Measurements from ENCODE around the gene SETD1A.

The SETD1A gene

DNA sequence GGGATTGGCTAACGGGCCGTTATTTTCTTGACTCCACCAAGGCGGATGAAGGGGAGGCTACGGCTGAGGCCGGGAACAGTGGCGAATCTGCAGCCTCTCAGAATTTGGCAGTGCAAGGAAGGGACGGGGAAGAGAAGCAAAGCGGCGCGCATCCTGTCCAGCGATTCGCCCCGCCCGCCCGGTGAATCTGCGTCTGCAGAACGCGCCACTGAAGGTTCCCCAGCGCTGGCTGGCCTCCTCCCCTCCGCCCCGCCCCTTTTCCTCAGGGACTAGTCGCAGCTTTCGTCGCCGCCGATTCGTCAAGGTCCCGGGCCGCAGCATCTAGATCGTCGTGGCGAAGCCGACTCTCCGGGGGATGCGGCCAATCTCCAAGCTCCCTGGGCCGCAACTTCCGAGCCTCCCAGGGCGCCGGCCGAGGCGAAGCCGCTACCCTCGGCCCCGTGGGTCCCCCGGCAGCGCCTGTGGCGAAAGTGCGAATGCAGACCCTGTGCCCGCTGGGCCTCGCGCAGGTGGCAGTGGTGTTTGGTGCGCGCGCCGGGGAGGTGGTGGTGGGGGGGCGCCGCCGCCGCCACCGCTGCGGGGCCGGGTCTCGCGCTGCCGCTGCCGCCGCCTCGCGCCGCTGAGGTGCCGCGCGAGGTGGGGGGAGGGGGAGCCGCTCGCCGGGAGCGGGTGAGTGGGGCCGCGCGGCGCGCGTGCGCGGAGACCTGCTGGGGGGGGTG lies at the start of gene SETD1A:
Gene SETD1A (plus strand): TSS at position 299 of the 719 bp plus-strand sequence. CDS start 978 bp downstream, outside the sequence.
- DNase-seq: peak; percentile 92

DNA sequence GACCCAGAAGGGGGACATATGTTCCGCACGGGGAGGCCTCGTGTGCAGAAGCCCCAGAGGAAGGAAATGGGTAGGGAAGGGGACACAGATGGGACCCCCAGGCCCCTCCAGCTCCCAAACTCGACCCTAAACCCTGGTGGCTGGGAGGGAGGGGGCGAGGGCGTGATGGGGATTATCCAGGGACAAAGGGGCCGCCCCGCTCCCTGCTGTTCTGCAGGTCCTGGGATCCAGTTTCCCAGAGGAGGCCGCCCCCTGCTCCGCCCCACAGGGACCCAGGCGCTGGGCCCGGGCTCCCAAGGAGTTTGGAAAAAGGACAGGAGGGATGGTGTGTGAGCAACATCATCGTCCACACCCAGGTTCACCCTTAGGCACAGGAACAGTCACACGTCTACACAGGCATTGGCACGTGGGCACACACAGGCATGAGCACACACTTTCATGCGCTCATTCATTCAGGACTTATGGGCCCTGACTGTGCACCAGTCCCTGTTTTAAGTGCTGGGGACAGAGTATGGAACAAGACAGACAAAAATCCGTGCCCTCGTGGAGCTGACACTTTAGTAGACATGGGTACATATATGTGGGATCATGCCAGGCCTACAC lies 47.0 kb upstream of the SETD1A start:
- DNase-seq: no peak

DNA sequence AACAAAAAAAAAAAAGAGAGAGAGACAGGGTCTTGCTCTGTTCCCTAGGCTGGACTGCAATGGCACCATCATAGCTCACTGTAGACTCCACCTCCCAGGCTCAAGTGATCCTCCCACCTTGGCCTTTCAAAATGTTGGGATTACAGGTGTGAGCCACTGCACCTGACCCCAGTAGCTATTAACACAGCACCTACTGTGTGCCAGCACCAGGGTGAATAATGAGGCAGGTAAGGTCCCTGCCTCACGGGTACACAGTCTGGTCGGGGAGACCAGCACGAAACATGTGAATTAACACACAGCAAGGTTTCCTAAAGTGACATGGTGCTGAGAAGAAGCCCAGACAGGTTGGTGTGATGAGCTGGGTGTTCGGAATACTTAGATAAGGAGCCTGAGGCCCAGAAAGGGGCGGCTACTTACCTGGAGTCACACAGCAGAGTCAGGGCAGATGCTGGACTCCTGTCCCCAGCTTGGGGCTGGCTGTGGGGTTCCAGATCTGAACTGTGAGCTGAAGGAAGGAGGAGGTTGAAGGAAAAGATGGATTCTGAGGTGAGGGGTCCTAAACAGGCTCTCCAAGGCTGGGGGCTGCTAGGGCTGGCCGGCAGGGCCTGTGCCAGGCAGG lies 44.7 kb upstream of the SETD1A start:
- no peak for DNase-seq

GRCh38 chr16:30914830-30915229 lies 42.7 kb upstream of the SETD1A start:
- DNase-seq: no peak

DNA sequence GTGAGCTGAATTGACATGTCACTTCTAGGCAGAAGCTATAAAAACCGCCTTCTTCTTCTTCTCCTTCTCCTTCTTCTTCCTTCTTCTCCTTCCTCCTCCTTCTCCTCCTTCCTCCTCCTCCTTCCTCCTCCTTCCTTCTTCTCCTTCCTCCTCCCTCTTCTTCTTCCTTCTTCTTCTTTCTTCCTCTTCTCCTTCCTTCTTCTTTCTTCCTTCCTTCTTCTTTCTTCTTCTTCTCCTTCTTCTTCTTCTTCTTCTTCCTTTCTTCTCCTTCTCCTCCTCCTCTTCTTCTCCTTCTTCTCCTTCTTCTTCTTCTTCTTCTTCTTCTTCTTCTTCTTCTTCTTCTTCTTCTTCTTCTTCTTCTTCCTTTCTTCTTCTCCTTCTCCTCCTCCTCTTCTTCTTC lies 38.9 kb upstream of the SETD1A start:
- DNase-seq: no peak

DNA sequence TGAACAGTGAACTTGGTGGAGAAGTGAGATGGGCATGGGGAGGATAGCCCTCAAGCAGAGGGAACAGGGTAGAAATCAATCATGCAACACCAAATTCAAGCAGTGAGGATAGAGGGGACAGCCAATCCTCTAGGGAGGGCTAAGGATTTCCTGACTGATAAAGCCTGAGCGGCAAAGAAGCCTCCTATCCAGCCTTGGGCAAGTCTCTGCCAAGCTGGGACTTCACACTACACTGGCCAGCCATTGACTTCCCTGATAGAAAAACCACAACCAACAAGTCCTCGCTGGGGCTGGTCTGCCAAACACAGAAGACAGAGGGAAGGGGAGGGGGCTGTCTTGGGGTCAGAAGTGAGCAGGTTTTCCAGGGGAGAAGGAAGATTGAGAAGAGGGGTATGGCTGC lies 36.7 kb upstream of the SETD1A start:
- no peak for DNase-seq

DNA sequence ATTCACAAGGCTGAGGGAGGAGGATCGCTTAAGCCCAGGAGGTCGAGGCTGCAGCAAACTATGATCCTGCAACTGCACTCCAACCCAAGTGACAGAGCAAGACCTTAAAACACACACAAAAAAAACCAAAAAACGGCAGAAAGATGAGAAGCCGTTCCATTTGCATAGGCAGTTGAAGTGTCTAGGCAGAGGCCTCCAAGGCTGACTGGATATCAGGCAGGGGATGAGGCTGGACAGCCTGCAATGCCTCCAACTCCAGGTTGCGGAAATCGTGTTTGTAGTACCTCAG lies 36.2 kb upstream of the SETD1A start:
- DNase-seq: no peak

- DNase-seq: peak; percentile 87
Observed at GRCh38 chr16:30921748-30922419, 35.7 kb upstream of the SETD1A start.

GRCh38 chr16:30922420-30922959 lies 35.1 kb upstream of the SETD1A start:
- peak; percentile 98 for DNase-seq

DNA sequence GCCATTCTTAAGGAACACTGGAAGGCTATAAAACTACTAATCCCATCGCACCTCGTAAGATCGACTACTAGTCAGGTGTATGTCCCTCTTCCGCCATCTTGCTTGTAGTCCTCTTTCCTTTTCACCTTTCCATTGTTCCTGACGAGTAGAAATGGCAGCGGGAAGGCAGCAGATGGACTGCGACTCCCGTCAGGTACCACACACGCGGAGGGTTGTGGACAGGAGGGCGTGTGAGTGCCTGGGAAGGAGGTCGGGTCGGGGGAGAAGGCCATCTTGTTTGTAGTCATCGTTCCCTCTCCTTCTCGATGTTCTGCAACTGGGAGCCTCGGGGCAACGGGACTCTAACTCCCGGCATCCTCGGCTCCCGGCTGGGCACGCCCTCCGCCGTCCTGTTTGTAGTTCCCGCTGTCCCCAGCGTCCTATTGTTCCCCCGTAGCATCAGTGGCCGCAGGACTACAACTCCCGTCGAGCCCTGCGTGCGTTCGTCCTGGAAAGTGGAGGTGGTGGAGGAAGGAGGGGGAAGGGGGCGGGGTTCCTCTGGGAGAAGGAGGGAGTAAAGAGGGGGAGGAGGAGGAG lies 34.5 kb upstream of the SETD1A start:
- peak; percentile 99 for DNase-seq

GRCh38 chr16:30923554-30924075 lies 33.9 kb upstream of the SETD1A start, which contains the start of gene FBXL19:
Gene FBXL19, plus strand, starts transcription at chr16:30923572. Its CDS starts 2,183 bp downstream, at chr16:30925755.
- no peak for DNase-seq

- DNase-seq: no peak
Observed at GRCh38 chr16:30924076-30924912, 33.3 kb upstream of the SETD1A start.

- DNase-seq: no peak
Observed at GRCh38 chr16:30924913-30925631, 32.5 kb upstream of the SETD1A start.

DNA sequence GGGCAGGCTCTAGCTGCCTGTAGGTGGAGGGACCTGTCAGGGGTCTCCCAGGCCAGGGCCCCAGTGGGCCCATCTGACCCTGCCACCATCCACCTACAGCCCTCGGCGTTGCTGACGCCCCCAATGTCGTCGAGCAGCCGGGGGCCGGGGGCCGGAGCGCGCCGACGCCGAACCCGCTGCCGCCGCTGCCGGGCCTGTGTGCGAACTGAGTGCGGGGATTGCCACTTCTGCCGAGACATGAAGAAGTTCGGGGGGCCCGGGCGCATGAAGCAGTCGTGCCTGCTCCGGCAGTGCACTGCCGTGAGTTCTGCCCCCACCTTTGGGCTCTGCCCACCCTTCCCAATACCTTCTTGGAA lies 31.9 kb upstream of the SETD1A start:
- DNase-seq: no peak

DNA sequence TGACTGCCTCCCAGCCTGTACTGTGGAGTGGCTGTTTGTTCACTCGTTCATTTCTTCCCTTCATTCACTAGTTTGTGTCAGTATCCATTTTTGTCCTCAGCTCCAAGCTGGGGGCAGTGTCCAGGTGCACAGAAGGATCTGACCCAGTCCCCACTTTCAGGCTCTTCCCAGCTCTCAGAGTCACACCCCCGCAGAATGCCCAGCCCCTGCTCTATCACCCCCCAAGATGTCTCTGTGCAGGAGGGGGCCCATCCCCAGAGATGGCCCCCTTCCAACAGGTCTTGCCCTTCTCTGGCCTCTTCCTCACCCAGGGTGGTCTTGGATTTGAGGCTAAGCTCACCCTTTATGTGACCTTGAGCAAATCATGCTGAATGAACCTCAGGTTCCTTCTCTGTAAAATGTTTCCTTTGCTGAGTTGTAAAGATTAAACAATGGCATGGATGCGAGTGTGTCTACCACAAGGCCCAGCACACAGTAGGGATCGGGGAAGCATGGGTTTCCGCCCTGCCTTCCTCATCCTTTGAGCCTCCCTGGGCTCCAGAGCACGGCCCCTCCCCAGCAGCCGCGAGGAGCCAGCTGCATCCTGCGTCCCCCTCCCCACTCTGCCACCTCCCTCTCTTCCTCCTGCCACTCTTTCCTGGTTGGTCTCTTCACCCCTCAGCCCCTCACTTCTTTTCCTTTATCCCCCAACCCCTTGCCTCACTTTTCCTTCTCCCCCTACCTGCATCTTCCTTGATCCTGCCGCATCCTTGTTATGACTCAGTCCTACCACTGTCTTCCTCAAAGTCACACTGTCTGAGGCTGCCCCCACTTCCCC lies 31.4 kb upstream of the SETD1A start:
- DNase-seq: no peak

DNA sequence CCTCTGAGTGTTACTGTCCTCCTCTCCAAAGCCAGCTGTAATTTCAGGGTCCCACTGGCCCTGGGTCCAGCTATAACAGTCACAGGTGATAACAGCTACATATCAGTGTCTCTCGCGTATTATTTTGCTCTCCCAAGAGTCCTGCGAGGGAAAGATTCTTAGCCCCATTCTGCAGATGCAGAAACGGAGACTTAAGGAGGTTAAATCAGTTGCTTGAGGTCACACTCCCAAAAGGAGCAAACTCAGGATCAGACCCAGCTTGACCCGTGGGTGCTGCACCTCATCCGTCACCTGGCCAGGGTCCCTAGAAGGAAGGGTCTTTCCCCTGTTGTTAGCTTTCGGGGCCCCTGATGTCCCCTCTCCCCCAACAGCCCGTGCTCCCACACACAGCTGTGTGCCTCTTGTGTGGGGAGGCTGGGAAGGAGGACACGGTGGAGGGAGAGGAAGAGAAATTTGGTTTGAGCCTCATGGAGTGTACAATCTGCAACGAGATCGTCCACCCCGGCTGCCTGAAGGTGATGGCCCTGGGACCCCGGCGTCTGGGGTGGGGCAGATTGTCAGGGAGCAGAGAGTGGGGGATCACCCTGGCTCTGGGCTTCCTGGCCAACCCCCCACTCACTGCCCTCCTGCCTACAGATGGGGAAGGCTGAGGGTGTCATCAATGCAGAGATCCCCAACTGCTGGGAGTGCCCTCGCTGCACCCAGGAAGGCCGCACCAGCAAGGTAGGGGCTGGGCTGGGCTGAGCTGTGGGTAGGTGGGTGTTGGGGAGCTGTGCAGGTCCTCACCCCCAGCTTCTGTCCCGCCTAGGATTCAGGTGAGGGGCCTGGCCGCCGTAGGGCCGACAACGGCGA lies 30.4 kb upstream of the SETD1A start:
- DNase-seq: no peak

GRCh38 chr16:30927789-30928378 lies 29.7 kb upstream of the SETD1A start:
- DNase-seq: no peak

- DNase-seq: no peak
Observed at GRCh38 chr16:30928390-30928789, 29.2 kb upstream of the SETD1A start.

GRCh38 chr16:30929167-30929566 lies 28.4 kb upstream of the SETD1A start:
- DNase-seq: no peak
